ENCODE results near the gene PRIMA1.

GRCh38 chr14:93765970-93766369, 22.3 kb downstream of the PRIMA1 start:
- TF ChIP-seq CTCF (IDR thresholded peaks at IDR 0.05; ENCODE audit: low read length) (no peak), EZH2 (IDR thresholded peaks at IDR 0.05; ENCODE audit: borderline replicate concordance, low read length) (no peak)
